HG03575 (cell line): Measurements from ENCODE around the gene CDK3.
"Not testable (repeated sequence)": the region's sequence is repeated elsewhere in the genome, so short reads cannot be mapped to it uniquely, and the experiment has no call there.

Source experiments
- ATAC-seq: cut with Tn5 transposase; IDR thresholded peaks from one replicate; pipeline ENCODE4 v1.9.1; 2021; ENCODE audit not compliant: unreplicated experiment, insufficient number of reproducible peaks, low FRiP score; ENCODE audit errors: extremely low read depth

CDK3 gene

DNA sequence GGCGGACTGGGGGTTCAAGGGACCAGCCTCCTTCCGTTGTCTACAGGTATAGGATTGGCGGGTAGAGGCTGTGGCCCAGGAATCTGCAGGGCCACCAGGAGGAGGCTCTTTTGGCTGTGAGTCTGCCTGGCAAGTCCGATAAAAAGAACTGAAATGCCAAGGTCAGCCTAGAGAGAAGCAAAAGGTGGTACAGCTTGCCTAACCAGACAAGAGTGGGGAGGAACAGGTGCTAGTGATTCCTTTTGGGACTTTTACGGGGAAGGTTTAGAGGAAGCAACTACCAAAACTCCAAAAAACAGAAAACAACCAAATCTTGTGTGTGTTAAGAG, 32.1 kb downstream of the CDK3 start:
- no peak for ATAC-seq

DNA sequence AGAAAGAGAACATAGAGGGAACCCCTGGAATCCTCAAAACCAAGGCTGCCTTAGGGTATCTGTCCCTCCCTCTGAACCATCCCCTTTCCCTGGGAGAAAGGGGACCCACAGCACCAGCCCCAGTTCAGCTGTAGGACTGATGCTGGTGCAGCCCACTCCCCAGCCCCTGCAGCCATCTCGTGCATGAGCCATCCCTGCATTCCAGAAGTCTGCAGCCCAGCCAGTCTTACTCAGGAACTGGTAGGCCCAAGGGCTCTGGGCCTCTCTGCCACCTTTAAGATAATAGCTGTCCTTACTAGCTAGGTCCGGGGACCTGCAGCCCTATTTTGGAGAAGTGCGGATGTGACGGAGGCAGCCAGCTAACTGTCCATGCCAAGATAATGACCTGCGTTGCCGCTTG, 32.5 kb downstream of the CDK3 start:
- ATAC-seq = no peak

DNA sequence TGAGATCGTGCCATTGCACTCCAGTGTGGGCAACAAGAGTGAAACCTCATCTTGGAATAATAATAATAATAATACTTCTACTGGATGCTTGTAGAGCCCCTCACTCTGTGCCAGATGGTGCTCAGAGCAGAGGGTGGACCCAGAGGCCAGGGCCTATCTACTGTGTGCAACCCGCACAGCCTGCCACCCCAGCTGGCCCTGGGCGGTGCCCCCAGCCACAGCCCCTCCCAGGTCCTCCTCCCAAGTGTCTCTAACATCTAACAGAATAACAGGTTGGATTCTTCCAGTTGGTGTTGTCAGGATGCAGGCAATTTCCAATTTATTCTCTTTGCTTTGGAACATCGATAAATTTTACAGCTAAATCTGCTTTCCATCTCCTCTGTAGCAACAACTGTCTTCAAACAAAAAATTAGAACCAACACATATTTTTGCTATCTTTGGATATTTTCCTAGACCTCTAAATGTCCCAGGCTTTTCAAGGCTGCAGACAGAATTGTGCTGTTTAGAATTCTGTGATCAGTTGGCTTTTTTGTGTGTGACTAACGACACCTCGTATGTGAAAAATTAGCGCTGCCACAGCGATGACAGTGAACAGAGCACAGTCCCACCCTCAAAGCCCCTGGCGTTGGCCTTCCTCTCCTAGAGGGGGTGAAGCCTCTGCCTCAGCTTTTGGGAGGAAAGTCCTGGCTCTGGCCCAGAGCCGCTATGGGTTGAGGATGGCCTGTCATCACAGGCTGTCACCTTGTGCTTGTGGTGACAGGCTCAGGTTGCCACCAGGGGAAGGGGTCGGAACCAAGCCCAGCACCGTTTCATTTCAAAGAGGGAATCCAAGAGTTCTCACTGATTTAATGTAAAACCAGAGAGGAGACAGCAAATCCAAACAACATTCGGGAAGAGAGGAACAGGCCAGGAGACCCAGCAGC, 34.0 kb downstream of the CDK3 start:
- no peak for ATAC-seq

DNA sequence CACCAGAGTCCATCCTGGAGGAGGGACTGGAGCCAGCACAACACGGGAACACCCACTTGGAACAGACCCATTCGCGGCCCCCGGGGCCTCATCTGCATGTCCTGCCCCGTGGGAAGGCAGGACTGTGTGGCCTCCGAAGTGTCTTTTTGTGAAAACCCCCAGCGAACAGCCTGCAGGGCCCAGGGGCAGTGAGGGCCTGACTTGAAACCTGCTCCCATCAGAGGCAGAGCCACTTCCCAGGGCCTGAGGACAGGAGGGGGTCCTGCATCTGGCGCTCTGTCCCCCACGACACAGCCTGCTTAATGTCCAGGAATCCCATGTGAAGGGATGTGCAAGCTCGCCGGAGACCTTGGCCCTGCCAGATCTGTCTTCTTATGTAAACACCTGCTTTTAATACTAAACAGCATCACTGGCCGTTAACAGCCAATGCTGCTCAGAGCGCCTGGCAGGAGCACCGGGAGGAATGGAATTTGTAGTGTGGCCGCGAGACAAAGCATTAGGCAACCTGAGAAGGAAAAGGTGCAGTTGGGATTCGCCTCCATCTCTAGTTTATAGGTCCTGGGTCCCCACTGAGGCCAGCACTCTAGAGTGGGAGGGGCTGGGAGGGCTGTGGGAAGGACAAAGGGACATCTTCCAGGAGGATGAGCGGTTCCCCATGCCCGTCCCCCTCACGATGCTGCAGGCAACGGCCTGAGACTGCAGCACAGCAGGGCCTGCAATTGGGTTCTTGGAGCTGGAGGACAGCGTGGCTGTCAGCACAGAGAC, 36.0 kb downstream of the CDK3 start:
- no peak for ATAC-seq

DNA sequence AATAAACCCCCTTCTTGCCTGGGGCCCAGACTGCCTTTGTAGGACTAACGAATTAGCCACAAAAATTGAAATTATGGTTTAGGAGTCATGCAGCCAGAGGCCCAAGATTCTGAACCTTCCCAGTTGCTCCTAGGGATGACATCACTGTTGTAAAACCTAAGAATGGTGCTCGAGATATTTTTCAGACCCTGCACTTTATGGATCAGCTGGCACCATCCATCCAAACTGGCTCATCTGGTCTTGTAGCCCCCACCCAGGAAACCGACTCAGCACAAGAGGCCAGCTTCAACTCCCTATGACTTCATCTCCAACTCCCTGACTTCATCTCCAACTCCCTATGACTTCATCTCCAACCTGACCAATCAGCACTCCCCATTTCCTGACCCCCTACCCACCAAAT, 37.4 kb downstream of the CDK3 start:
- no peak for ATAC-seq

DNA sequence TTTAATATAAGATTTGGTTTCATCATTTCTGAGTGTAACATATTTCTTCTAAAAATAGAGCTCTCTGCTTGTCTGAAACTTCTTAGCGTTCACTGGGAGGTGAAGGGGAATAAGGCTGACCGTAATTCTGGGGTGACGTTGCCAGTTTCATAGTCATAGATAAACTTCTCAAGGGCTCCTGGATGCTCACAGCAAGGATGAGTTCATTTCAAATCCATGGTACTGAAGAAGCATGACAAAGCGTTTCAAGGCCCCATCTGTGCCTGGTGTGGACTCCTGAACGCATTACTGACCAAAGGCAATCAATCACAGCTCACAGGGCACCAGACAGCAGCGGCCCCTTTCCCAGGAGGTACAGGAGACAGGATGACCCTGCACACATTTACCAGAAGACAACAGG, 38.5 kb downstream of the CDK3 start:
- ATAC-seq = no peak

DNA sequence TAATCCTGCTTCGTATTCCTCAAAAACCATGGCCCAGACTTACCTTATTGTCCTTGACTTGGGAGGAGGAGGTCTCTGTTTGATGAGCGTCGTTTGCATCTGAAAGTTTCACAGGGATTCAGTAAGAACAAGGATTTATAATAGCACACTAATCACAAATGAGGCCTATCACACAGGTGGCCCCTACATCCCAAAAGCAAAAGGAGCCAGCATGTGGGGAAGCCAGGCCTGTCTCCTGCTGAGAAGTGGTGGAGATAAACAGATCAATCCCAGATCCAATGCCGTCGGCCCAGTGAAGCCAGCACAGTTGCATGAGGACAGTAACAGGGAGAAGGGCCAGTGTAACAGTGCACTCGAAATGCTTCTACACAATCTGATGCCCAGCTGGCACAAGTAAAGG, 39.7 kb downstream of the CDK3 start:
- ATAC-seq = no peak

DNA sequence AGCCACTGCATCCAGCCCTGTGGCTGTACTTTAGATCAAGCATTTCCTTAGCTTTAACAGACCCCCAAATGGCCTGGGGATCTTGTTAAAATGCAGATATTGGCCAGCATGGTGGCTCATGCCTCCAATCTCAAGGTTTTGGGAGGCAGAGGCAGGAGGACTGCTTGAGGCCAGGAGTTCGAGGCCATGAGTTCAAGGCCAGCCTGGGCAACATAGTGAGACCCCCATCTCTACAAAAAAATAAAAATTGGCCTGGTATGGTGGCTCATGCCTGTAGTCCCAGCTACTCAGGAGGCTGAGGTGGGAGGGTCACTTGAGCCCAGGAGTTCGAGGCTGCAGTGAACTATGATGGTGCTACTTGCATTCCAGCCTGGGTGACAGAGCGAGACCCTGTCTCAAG, 42.2 kb downstream of the CDK3 start:
- ATAC-seq = not testable (repeated sequence)

DNA sequence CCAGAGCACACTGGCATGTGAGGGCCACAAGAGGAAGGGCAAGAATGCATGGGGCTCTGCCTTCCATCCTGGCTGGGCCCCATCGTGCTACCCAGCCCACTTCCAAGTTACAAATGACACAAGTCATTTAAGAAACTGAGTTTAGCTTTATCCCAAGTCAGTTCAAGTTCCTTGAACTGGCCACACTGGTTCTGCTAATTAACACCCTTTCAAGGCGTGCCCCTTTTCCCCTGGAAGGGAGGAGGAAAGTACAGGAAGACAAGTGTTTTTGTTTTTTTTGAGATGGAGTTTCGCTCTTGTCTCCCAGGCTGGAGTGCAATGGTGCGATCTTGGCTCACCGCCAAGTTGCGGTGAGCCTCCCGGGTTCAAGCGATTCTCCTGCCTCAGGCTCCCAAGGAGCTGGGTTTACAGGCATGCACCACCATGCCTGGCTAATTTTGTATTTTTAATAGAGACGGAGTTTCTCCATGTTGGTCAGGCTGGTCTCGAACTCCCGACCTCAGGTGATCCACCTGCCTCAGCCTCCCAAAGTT, 43.9 kb downstream of the CDK3 start:
- ATAC-seq = not testable (repeated sequence)

DNA sequence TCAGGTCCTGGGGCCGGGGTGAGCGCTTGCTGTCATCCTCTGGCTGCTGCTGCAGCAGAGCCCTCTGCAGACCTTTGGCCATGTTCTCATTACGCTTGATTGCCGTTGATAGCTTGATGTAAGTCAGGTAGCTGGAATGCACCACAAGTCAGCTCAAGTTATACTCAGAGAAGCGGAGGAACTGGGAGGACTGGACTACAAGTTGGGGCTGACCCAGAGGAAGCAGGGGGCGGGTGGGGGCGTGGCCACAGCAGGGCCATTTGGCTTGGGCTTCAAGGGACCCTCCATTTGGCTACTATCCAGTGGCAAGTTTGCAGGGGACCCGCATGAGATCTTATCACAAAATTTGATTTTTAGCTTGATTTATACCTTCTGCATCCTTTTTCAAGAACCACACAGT, 45.4 kb downstream of the CDK3 start:
- no peak for ATAC-seq

DNA sequence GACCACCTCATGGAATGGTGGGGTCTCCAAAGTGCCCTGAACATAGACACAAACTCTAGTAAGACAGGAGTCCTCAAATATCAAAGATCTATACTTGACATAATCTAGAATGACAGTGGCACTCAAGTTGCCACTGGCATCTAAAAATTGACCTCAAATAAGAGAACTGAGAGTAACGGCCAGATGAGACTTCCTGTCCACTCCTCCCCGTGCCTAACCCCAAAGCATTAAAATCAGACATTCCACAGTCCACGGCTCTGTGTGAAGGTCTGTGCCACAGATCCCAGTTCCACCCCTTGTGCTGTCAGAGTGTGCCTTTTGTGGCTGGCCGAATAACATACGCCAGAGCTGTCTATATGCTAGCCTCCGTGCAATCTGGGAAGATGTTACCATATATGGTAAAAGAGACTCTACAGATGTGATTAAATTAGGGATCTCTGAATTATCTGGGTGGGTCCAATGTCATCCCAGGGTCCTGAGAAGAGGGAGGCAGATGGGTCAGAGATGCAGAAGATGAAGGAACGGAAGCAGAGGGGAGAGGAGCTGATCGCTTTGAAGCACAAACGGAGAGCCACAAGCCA, 47.5 kb downstream of the CDK3 start:
- no peak for ATAC-seq

DNA sequence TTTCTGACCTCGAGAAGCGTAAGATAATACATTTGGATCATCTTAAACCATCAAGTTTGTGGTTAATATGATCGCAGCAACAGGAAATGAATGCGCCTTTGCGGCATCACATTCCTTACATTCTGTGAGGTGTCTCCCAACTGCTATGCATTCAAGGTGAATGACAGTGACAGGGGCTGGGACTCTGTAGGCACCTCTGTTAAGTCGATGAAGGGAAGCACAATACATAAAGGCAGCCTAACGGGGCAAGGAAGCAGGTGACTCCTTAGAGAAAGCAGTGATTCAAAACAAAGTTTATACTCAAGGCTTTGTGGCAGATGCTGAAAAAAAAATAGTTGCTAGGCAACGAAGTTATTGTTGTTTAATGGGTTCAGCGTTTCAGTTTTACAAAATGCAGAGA, 48.1 kb downstream of the CDK3 start:
- no peak for ATAC-seq

DNA sequence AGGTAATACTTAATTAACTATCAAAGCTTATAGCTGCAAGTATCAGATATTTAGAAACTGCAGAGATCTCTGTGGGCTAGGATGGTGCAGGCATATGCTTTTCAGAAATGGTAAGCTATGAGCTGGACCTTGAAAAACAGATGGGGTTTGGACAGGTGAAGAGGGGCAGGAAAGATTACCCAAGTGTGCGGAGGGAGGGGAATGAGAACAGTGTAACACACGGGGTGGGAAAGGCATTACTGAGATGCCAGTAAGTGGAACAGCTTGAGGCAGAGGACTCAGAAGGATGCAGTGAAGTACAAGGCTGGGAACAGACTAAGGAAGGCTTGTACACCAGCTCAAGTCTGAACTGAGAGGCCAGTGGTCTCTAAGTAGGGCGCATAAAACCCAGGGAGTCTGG, 48.6 kb downstream of the CDK3 start:
- no peak for ATAC-seq

DNA sequence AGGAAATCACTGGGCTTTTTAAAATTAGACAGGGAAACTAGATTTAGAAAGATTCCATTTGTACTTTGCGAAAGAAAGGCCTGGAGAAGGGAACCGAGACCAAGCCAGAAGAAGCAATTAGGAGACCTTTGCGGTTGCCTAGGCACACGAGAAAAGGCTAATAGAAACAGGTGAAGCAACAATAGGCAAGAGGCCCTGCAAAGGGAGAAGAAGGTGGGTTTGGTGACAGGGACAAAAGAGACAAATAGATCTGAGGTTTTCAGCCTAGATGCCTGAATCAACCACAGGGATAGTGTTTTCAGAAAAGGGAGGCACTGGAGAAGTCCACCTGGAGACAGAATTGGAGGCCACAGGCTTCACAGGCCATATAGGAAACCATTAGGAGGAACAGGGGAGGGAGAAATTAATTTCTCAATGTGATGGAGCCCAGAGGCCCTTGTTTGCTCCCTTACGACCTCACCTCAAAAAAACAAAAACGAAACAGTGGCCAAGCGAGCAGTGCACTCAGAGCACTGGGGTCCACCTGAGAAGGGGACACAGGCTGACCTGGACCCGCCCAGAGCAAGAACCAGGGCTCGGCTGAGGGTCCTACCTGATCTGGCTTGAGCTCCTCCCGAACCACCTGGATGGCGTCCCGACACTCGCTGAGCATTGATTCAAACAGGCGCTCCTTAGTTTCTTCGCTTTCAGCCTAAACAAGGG, 49.3 kb downstream of the CDK3 start:
- ATAC-seq = no peak

DNA sequence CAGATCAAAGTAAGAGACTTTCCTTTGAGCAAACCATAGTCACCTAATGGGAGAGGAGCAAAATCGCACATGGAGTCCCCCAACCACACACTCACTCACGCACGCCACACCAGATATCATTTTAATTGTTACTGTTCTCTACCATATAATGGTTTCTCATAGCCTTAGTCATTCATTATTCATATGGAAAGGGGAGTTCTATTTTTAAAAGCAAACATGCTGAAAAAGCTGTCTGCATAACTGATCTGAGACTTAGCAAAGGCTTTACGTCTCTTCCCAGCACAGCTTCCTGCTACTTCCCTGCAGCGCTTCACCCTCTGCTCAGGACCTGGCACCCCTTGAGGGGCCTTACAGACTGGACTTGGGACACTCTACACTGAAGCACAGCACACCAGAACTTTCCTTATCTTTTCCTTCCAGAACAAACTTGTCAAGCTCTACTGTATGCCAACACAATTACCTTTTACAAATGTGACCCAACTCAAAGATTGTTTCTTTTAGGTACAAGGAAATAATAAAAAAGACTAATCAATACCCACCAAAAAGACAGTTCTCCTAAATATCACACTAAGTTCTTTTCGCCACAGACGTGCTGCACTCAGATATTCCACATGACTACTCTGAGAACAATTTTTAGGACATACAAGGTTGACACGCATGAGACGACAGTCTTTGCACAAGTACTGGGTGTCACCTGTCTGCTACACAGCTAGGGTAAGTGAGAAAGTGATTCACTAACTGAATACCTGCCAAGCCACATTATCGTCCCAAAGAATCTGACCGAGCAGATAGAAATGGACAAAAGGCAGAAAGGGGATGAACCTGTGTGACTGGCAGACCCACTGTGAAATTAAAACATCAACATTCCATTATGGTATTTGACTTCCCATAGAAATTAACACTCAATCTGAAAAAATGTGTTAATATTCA, 50.1 kb downstream of the CDK3 start:
- ATAC-seq = no peak

DNA sequence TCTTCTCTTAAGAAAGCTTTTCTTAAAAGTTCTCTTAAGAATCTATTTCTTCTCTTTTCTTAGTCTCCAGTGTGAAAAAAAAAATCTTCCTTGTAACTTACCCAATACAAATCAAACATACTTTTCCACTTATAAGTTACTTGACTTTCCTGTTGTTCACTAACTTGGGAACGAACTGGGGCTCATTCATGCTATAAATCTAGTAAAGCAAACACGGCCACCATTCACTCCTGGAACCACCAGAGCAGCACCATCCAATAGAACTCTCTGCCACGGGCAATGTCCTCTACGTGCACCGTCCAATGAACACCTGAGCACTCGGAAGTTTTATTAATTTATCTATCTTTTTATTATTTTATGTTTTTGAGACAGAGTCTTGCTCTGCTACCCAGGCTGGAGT, 50.9 kb downstream of the CDK3 start:
- ATAC-seq = no peak

DNA sequence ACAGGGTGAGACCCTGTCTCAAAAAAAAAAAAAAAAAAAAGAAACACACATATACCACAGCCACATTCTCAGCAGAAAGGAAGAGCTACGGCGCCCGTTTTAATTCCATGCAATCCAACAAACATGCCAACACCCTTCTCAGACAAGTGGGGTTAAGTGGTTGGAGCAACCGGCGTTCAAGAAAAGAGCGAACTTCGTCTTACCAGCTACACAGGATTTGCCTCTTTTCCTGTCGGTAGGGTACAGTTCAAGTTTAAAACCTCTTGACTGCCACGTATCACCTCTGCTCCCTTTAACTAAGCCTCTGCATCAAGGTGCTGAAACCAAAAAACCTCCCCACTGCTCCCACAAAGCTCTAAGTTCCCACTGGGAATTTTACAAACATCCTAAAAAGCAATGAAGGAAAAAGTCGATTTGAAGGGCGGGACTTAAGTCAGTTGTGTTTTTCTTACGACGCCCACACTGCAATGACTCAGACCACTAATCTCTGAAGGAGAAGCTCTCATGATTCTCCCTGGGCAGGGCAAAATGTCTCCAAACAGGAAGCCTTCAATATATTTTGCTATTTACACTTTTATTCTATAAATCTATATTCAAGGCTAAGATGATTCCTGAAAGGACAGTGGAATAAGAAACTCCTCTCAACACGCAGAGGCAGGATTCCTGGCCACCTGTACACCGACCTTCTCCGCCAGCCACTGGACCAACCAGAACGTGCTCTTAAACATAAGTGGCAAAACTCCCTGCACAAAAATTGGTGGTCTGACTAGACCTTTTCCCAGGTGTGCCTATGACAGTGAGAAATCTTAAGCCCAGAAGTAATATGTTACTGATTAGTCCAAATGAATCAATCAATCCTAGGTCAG, 52.8 kb downstream of the CDK3 start:
- no peak for ATAC-seq

DNA sequence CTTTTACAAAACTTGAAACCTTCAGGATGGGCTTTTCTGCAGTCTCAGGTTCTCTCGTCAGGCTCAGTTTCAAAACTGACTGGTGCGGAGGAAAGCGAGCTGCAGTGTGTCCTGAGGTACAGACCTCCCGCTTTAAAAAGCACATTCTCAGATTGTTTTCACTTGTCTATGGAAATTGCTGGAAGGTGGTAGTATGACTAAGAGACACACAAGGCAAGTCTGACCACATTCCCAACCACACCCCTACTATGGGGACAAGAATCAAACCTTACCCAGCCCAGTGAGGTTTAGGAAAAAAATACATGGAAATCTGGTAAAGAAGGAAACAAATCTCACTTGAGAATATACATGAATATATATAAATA, 53.4 kb downstream of the CDK3 start:
- ATAC-seq = no peak
